GM12878 (cell line): ENCODE results near the gene HHIPL1. TPM values are rescaled to one million over a fixed set of nuclear protein-coding genes. Genes with fewer than 3 reads are reported as not detected.

Experiments used
- ATAC-seq: fragments of 200-7000 bp; cut with Tn5 transposase; 3 replicates; pipeline ENCODE4 v1.9.1; 2020; ENCODE audit warnings: mild to moderate bottlenecking, moderate library complexity
- BruUV-seq: library from RNA; stranded (reverse); fragments of 400-500 nt; replicated peaks from 2 replicates; lab custom pipeline; 2021; lab: Mats Ljungman, UMichigan
- CTCF ChIA-PET: fragments of 300-600 bp; sonication (Branson Sonifier 250); formaldehyde crosslinking; extraction: SDS; loops from one replicate; lab custom pipeline; 2021; ENCODE audit warnings: inconsistent platforms; lab: Yijun Ruan, JAX
- POLR2A ChIA-PET: fragments of 350-600 bp; formaldehyde crosslinking; extraction: SDS; loops from one replicate; lab custom pipeline; 2021; ENCODE audit warnings: inconsistent platforms; lab: Charles Lee
- RAD21 ChIA-PET: fragments of 300-600 bp; sonication (Branson Sonifier 250); formaldehyde crosslinking; loops from one replicate; lab custom pipeline; 2023; ENCODE audit warnings: antibody characterized with exemption; ENCODE audit not compliant: unreplicated experiment; lab: Charles Lee
- SMC1A ChIA-PET: fragments of 300-600 bp; sonication (Branson Sonifier 250); formaldehyde crosslinking; loops from one replicate; lab custom pipeline; 2023; ENCODE audit not compliant: unreplicated experiment, uncharacterized antibody; lab: Charles Lee
- DNase-seq: peaks from one replicate; pipeline ENCODE4 v3.0.0-alpha.2; 2011; ENCODE audit warnings: low read depth, low spot score
- FAIRE-seq: peaks from 3 replicates; lab custom pipeline; 2011; peaks lifted over from hg19 to GRCh38; lab: Jason Lieb, UNC
- H2AFZ ChIP-seq: 2 replicates; pipeline ENCODE4 v1.6.0; 2011; ENCODE audit warnings: low read depth, low read length, control low read depth; ENCODE audit not compliant: control insufficient read depth
- H3K27ac ChIP-seq: 2 replicates; pipeline ENCODE4 v1.5.1; 2011; ENCODE audit warnings: control low read depth; ENCODE audit not compliant: control insufficient read depth, insufficient read depth
- H3K27me3 ChIP-seq, 2 experiments: replicated peaks in 1 of 2; 2 replicates each; pipeline versions ENCODE4 v1.6.0 to v1.6.1; 2011; ENCODE audit warnings: low read length in 1 of 2; ENCODE audit not compliant: control insufficient read depth in 2 of 2, insufficient read depth in 2 of 2
- H3K36me3 ChIP-seq, 2 experiments: 2 replicates each; pipeline ENCODE4 v1.5.1; 2011; ENCODE audit warnings: low read length in 1 of 2; ENCODE audit not compliant: control insufficient read depth in 2 of 2, insufficient read depth in 2 of 2
- H3K4me1 ChIP-seq: 2 replicates; pipeline ENCODE4 v1.6.1; 2011; ENCODE audit warnings: mild to moderate bottlenecking, low read length, moderate library complexity, mixed read lengths; ENCODE audit not compliant: control insufficient read depth, insufficient read depth
- H3K4me2 ChIP-seq: 2 replicates; pipeline ENCODE4 v1.6.0; 2011; ENCODE audit warnings: control low read depth; ENCODE audit not compliant: control insufficient read depth, insufficient read depth
- H3K4me3 ChIP-seq: fragments of 200-600 bp; sonication (generic); 2 replicates; pipeline ENCODE4 v1.5.1; 2016
- H3K79me2 ChIP-seq: 2 replicates; pipeline ENCODE4 v1.6.0; 2011; ENCODE audit warnings: low read length; ENCODE audit not compliant: control insufficient read depth, insufficient read depth
- H3K9ac ChIP-seq: 2 replicates; pipeline ENCODE4 v1.8.0; 2011; ENCODE audit warnings: low read length, control low read depth, mixed read lengths; ENCODE audit not compliant: control insufficient read depth, insufficient read depth
- H3K9me3 ChIP-seq: replicated peaks from 3 replicates; pipeline ENCODE4 v1.5.1; 2011; ENCODE audit warnings: mild to moderate bottlenecking, low read length; ENCODE audit not compliant: control insufficient read depth, insufficient read depth
- H4K20me1 ChIP-seq: 2 replicates; pipeline ENCODE4 v1.6.0; 2011; ENCODE audit not compliant: control insufficient read depth, insufficient read depth
- BRCA1 ChIP-seq: IDR thresholded peaks from 2 replicates; pipeline ENCODE4 v1.6.1; 2011; ENCODE audit warnings: low read depth, low read length, improper control_type of control experiment
- PRDM15 ChIP-seq: fragments of 450-650 bp; formaldehyde crosslinking; IDR thresholded peaks from 2 replicates; pipeline ENCODE4 v1.4.0; 2020; ENCODE audit warnings: mild to moderate bottlenecking, moderate library complexity
- RCOR1 ChIP-seq: conservative IDR thresholded peaks from 2 replicates; pipeline ENCODE4 v1.6.1; 2012; ENCODE audit warnings: low read depth, low read length, improper control_type of control experiment
- WGBS: methylation state at CpG from one replicate; pipeline ENCODE4 v1.1.6; 2016; ENCODE audit warnings: low lambda C conversion rate; ENCODE audit not compliant: insufficient replicate concordance, insufficient coverage; ENCODE audit errors: missing lambda C conversion rate; 5-methylcytosine and 5-hydroxymethylcytosine counted together
- in situ Hi-C: fragments of 300-500 bp; cut with MboI; formaldehyde crosslinking; loops from 9 replicates; pipeline ENCODE4 v1.14.3; 2018; ENCODE audit warnings: mixed read lengths
- intact Hi-C: fragments of 100-400 bp; cut with micrococcal nuclease; formaldehyde crosslinking; loops from one replicate; pipeline ENCODE4 v1.14.2; 2022; ENCODE audit not compliant: unreplicated experiment
- polyA plus RNA-seq, 11 experiments: library from polyadenylated mRNA; depleted of rRNA in 4 of 11; unstranded in 6 of 11; stranded (reverse) in 5 of 11; fragments of >200 nt; fragmentation: Nextera tagmentation in 4 of 11; fragmentation: Illumina TruSeq in 1 of 11; extraction: Ambion mirVana in 4 of 11; extraction: Trizol in 1 of 11; gene quantifications; 1 replicate in 1 of 11; 2 replicates in 10 of 11; pipeline versions ENCODE4 v1.2.1 to v1.2.3, GENCODE V29; 2011 to 2016; ENCODE audit warnings: inconsistent platforms in 2 of 11, missing spikeins in 2 of 11, low read depth in 1 of 11
- total RNA-seq, 4 experiments: library from RNA; depleted of rRNA in 3 of 4; stranded (reverse); fragments of >200 nt in 3 of 4; fragmentation: Illumina TruSeq in 1 of 4; extraction: Trizol in 1 of 4; gene quantifications; 2 replicates each; pipeline versions ENCODE4 v1.2.1 to v1.2.3, GENCODE V29; 2013 to 2021

HHIPL1 gene
- total and polyA plus RNA-seq, 10 of the 15 experiments (the other 5 are each of a cell fraction or from before 2014, with no cell fraction given): 0.09 TPM; not detected in 9

- no peak for TF ChIP-seq PRDM15 (CRISPR knock-in tag)
Measured at GRCh38 chr14:99633918-99634317, 11.0 kb upstream of the HHIPL1 start (continued).

GRCh38 chr14:99634443-99634842 lies 10.5 kb upstream of the HHIPL1 start:
- CTCF ChIA-PET: interaction anchor here (0.8 kb wide), 1 partner anchor 117 kb away, joined by 3 read pairs; no protein-coding TSS in a partner anchor
- POLR2A ChIA-PET: no interaction called here
- H3K79me2 ChIP-seq: no peaks in the 10 kb centered on the region
- SMC1A ChIA-PET: no interaction called here
- no peak overlapping the region for H3K4me2 ChIP-seq
- no peaks in the 10 kb centered on the region for H3K4me1 ChIP-seq
- no peak overlapping the region for H3K27ac ChIP-seq
- intact Hi-C loops: no loop called here
- no TSS peak for BruUV-seq
- no peak for ATAC-seq
- no peak overlapping the region for H3K9ac ChIP-seq
- H3K36me3 ChIP-seq: no peaks in the 10 kb centered on the region
- no peak overlapping the region for H2AFZ ChIP-seq
- FAIRE-seq: no peak
- in situ Hi-C loops: no loop called here
- DNase-seq: no peak
- RAD21 ChIA-PET: no interaction called here
- H3K9me3 ChIP-seq: no peaks in the 10 kb centered on the region
- TF ChIP-seq RCOR1 (no peak), BRCA1 (no peak)
- WGBS: 47% methylated on average over 10 of the region's 10 CpGs
- peaks cover 0 to 1% of the 10 kb centered on the region in 2 experiments; a peak in 2 of 4 replicates for H3K27me3 ChIP-seq
- H3K4me3 ChIP-seq: no peak overlapping the region
- no peaks in the 10 kb centered on the region for H4K20me1 ChIP-seq
